ENCODE results near the gene ZCRB1.

DNA sequence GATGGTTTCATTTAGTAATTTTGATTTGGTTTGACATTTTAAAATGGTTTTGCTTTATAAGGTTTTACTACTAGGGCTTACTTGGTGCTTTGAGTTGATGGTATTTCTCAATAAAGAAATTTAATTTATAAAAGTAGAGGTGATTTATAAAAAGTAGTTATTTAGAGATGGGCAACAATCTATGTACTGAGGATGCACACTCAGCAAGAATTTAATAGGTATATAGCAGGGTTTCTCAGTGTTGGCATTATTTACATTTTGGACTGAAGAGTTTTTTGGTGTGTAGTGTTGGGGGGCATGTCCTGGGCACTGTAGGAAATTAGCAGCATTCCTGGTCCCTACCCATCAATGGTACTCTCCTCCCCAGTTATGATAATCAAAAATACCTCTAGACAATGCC lies 47.8 kb upstream of the ZCRB1 start:
- TF ChIP-seq POLR2AphosphoS5 (IDR thresholded peaks at IDR 0.05) (no peak), POLR2A (IDR thresholded peaks at IDR 0.05) (no peak), EP300 (IDR thresholded peaks at IDR 0.05; ENCODE audit: low read depth) (no peak)
- TF ChIP-seq, protein P1, sequence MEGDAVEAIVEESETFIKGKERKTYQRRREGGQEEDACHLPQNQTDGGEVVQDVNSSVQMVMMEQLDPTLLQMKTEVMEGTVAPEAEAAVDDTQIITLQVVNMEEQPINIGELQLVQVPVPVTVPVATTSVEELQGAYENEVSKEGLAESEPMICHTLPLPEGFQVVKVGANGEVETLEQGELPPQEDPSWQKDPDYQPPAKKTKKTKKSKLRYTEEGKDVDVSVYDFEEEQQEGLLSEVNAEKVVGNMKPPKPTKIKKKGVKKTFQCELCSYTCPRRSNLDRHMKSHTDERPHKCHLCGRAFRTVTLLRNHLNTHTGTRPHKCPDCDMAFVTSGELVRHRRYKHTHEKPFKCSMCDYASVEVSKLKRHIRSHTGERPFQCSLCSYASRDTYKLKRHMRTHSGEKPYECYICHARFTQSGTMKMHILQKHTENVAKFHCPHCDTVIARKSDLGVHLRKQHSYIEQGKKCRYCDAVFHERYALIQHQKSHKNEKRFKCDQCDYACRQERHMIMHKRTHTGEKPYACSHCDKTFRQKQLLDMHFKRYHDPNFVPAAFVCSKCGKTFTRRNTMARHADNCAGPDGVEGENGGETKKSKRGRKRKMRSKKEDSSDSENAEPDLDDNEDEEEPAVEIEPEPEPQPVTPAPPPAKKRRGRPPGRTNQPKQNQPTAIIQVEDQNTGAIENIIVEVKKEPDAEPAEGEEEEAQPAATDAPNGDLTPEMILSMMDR (IDR thresholded peaks at IDR 0.05): no peak
